MM.1S (cell line): ENCODE data around the gene AARS2.

ENCODE experiments used
- DNase-seq: peaks from one replicate; pipeline ENCODE4 v3.0.0-alpha.2; 2015
- H2AFZ ChIP-seq: fragments of 300-600 bp; sonication (generic); 2 replicates; pipeline ENCODE4 v1.6.0; 2016; ENCODE audit warnings: antibody characterized with exemption, low read length
- H3F3A ChIP-seq: fragments of 300-600 bp; sonication (generic); 2 replicates; pipeline ENCODE4 v1.6.1; 2016; ENCODE audit warnings: mild to moderate bottlenecking, antibody characterized with exemption, low read length, moderate library complexity, mixed read lengths; ENCODE audit not compliant: insufficient read depth
- H3K27ac ChIP-seq: fragments of 300-600 bp; sonication (generic); 2 replicates; pipeline ENCODE4 v1.5.1; 2016; ENCODE audit warnings: mild to moderate bottlenecking, low read length
- H3K27me3 ChIP-seq: fragments of 300-600 bp; sonication (generic); replicated peaks from 2 replicates; pipeline ENCODE4 v1.6.0; 2016; ENCODE audit warnings: low read length; ENCODE audit not compliant: insufficient read depth
- H3K36me3 ChIP-seq: fragments of 300-600 bp; sonication (generic); replicated peaks from 2 replicates; pipeline ENCODE4 v1.6.1; 2016; ENCODE audit warnings: mild to moderate bottlenecking, low read length, mixed read lengths; ENCODE audit not compliant: insufficient read depth
- H3K4me1 ChIP-seq: fragments of 300-600 bp; sonication (generic); 2 replicates; pipeline ENCODE4 v1.6.1; 2016; ENCODE audit warnings: low read length, mixed read lengths
- H3K4me2 ChIP-seq: fragments of 300-600 bp; sonication (generic); 2 replicates; pipeline ENCODE4 v1.6.0; 2016; ENCODE audit warnings: low read depth, low read length
- H3K4me3 ChIP-seq: fragments of 300-600 bp; sonication (generic); 2 replicates; pipeline ENCODE4 v1.5.1; 2016; ENCODE audit warnings: low read length, mixed read lengths
- H3K79me2 ChIP-seq: fragments of 300-600 bp; sonication (generic); 2 replicates; pipeline ENCODE4 v1.6.1; 2016; ENCODE audit warnings: mixed run types, low read length, mixed read lengths
- H3K9ac ChIP-seq: fragments of 300-600 bp; sonication (generic); 2 replicates; pipeline ENCODE4 v1.6.1; 2016; ENCODE audit warnings: low read length, mixed read lengths
- H3K9me2 ChIP-seq: fragments of 300-600 bp; sonication (generic); replicated peaks from 2 replicates; pipeline ENCODE4 v1.6.1; 2016; ENCODE audit warnings: mild to moderate bottlenecking, low read length, mixed read lengths; ENCODE audit not compliant: insufficient read depth
- H3K9me3 ChIP-seq: fragments of 300-600 bp; sonication (generic); replicated peaks from 2 replicates; pipeline ENCODE4 v1.6.1; 2016; ENCODE audit warnings: mild to moderate bottlenecking, low read length, mixed read lengths; ENCODE audit not compliant: insufficient read depth
- H4K20me1 ChIP-seq: fragments of 300-600 bp; sonication (generic); 2 replicates; pipeline ENCODE4 v1.6.1; 2016; ENCODE audit warnings: mild to moderate bottlenecking, low read length, moderate library complexity, mixed read lengths; ENCODE audit not compliant: insufficient read depth
- EZH2 ChIP-seq: fragments of 300-600 bp; sonication (generic); optimal IDR thresholded peaks from 2 replicates; pipeline ENCODE3; 2017; ENCODE audit warnings: low read depth, mild to moderate bottlenecking, antibody characterized with exemption, low read length, mixed read lengths
- EZH2phosphoT487 ChIP-seq: fragments of 300-600 bp; sonication (generic); IDR thresholded peaks from 2 replicates; pipeline ENCODE4 v1.6.1; 2018; ENCODE audit warnings: antibody characterized with exemption, low read length
- TF ChIP-seq, protein P1 (sequence below): fragments of 300-600 bp; sonication (generic); IDR thresholded peaks from 2 replicates; pipeline ENCODE4 v1.5.1; 2016; ENCODE audit warnings: antibody characterized with exemption, low read length, mixed read lengths

The AARS2 gene

DNA sequence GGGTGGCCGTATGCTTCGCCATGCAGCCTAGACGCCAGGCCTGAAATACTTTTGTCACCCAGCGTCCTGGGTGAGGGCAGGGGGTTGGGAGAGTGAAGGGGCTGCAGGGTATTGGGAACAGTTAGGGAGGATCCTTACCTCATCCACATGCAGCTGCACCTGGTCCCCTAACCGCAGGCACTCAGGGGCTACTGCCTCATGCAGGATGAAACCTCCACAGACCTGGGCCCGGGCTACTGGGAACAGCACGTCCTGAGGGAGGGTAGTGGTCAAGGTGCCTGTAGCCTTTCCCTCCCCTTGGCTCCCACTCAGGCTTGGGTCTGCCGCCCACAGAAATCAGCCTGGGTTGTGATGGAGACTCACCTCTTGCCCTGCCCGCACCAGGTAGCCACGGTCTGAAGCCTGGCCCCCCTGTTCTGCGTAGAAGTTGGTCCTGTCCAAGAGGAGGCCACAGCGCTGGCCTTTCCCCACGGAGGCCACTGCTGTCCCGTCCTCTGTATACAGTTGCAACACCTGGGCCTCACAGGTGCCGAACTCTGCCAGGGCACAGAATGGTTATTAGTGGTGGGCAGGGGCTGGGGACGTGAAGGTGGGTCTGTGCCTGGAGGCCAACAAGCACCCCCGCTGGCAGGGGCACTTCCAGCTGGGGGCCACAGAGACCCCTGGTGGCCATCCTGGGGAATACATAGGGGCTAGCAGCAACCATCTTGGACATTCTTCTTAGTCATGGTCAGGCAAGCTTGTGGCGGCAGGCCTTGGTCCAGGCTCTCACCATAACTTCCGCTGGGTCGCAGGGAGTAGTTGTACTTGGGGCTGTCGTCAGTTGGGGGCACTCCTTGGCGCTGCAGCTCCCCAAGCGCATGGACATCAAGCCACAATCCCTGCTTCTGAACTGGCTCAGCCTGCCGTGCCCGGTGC lies 8.6 kb downstream of the AARS2 start:
- Histone ChIP-seq H3K4me2 (no peak overlapping the region), H3K4me1 (no peaks in the 10 kb centered on the region), H3K27me3 (no peaks in the 10 kb centered on the region), H3K27ac (no peak overlapping the region), H3K9ac (no peak overlapping the region), H3K36me3 (no peaks in the 10 kb centered on the region), H3F3A (no peaks in the 10 kb centered on the region), H3K9me3 (no peaks in the 10 kb centered on the region), H3K79me2 (no peaks in the 10 kb centered on the region), H4K20me1 (no peaks in the 10 kb centered on the region), H3K9me2 (no peaks in the 10 kb centered on the region), H3K4me3 (no peak overlapping the region), H2AFZ (no peak overlapping the region)
- peak; percentile 20 for DNase-seq
- TF ChIP-seq EZH2phosphoT487 (no peak), EZH2 (no peak)
- TF ChIP-seq, protein P1, sequence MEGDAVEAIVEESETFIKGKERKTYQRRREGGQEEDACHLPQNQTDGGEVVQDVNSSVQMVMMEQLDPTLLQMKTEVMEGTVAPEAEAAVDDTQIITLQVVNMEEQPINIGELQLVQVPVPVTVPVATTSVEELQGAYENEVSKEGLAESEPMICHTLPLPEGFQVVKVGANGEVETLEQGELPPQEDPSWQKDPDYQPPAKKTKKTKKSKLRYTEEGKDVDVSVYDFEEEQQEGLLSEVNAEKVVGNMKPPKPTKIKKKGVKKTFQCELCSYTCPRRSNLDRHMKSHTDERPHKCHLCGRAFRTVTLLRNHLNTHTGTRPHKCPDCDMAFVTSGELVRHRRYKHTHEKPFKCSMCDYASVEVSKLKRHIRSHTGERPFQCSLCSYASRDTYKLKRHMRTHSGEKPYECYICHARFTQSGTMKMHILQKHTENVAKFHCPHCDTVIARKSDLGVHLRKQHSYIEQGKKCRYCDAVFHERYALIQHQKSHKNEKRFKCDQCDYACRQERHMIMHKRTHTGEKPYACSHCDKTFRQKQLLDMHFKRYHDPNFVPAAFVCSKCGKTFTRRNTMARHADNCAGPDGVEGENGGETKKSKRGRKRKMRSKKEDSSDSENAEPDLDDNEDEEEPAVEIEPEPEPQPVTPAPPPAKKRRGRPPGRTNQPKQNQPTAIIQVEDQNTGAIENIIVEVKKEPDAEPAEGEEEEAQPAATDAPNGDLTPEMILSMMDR, result peak; percentile 76

DNA sequence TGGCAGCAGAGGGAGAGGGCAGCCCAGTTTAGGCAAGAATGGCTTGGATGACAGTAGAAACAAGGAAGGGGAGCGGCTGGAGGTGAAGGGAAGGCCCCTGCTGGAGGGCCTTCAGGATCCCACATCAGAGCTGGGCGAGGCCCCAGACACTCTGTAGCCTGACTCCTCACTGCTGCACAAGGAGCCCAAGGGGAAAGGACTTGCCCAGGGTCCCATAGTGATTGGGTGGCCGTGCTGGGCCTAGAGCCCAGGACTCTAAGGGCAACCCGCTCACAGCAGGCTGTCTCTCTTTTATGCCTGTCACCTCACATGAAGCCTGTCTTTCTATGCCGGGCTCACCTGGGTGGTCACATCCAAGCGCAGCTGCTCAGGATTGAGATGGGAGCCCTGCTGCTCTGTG lies 9.3 kb downstream of the AARS2 start:
- Histone ChIP-seq H3K4me2 (no peak overlapping the region), H3K9ac (no peak overlapping the region), H3K27me3 (no peaks in the 10 kb centered on the region), H3K36me3 (no peaks in the 10 kb centered on the region), H3F3A (no peaks in the 10 kb centered on the region), H4K20me1 (no peaks in the 10 kb centered on the region), H3K9me2 (no peaks in the 10 kb centered on the region), H3K79me2 (no peaks in the 10 kb centered on the region), H3K4me1 (no peaks in the 10 kb centered on the region), H2AFZ (no peak overlapping the region), H3K9me3 (no peaks in the 10 kb centered on the region), H3K27ac (no peak overlapping the region), H3K4me3 (no peak overlapping the region)
- TF ChIP-seq EZH2phosphoT487 (no peak), EZH2 (no peak)
- TF ChIP-seq, protein P1, result no peak
- no peak for DNase-seq

DNA sequence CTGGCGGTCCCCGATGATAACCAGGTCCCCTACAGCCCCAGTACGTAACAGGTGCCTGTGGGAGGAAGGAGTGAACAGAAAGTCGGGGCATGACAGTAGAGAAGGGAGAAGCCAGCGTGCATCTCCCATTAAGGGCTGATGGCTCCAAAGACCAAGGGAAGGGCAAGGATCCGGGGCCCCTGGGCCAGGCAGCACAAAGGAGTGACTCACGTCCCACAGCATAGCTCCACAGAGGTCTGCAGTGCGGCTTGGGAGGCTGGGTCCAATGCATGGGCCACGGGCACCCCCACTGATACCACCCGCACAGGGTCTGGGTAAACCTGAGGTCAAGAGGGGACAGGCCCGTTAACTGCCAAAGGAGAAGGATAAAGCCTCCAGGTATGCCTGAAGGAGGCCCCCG lies 10.3 kb downstream of the AARS2 start:
- no peak overlapping the region for H3K4me2 ChIP-seq
- H3K4me3 ChIP-seq, result no peak overlapping the region
- TF ChIP-seq, protein P1, result no peak
- TF ChIP-seq EZH2phosphoT487 (no peak), EZH2 (no peak)
- no peak for DNase-seq
- no peaks in the 10 kb centered on the region for H3F3A ChIP-seq
- no peaks in the 10 kb centered on the region for H3K9me2 ChIP-seq
- H3K27ac ChIP-seq, result no peak overlapping the region
- no peak overlapping the region for H2AFZ ChIP-seq
- H3K79me2 ChIP-seq, result no peaks in the 10 kb centered on the region
- H3K27me3 ChIP-seq, result no peaks in the 10 kb centered on the region
- H3K9me3 ChIP-seq, result no peaks in the 10 kb centered on the region
- H3K36me3 ChIP-seq, result no peaks in the 10 kb centered on the region
- H4K20me1 ChIP-seq, result no peaks in the 10 kb centered on the region
- H3K9ac ChIP-seq, result no peak overlapping the region
- no peaks in the 10 kb centered on the region for H3K4me1 ChIP-seq
